ENCODE measurements around the gene SPTB.
A peak's percentile ranks its signal among the peaks of the same experiment; 100 is the strongest.
"Not testable (repeated sequence)": the region's sequence is repeated elsewhere in the genome, so short reads cannot be mapped to it uniquely, and the experiment has no call there.

The SPTB gene

GRCh38 chr14:64815257-64815656, 64.5 kb downstream of the SPTB start:
- DNase-seq, result no peak

- DNase-seq, result peak; percentile 34
Observed at GRCh38 chr14:64812412-64812811, 67.3 kb downstream of the SPTB start.

GRCh38 chr14:64811676-64812075, 68.0 kb downstream of the SPTB start:
- DNase-seq, result no peak

GRCh38 chr14:64808449-64808848, 71.3 kb downstream of the SPTB start:
- no peak for DNase-seq

- DNase-seq, result no peak
Observed at GRCh38 chr14:64807551-64807950, 72.2 kb downstream of the SPTB start.

GRCh38 chr14:64806862-64807495, 72.7 kb downstream of the SPTB start:
- DNase-seq, result no peak

GRCh38 chr14:64806202-64806861, 73.4 kb downstream of the SPTB start:
- DNase-seq, result no peak

GRCh38 chr14:64805646-64806045, 74.1 kb downstream of the SPTB start:
- not testable (repeated sequence) for DNase-seq

GRCh38 chr14:64804754-64805260, 74.9 kb downstream of the SPTB start:
- no peak for DNase-seq

GRCh38 chr14:64801800-64802199, 77.9 kb downstream of the SPTB start:
- no peak for DNase-seq

- no peak for DNase-seq
Observed at GRCh38 chr14:64801046-64801445, 78.7 kb downstream of the SPTB start.

GRCh38 chr14:64800000-64800399, 79.7 kb downstream of the SPTB start:
- peak; percentile 5 for DNase-seq

- no peak for DNase-seq
Observed at GRCh38 chr14:64799555-64799954, 80.2 kb downstream of the SPTB start.

GRCh38 chr14:64796369-64796768, 83.3 kb downstream of the SPTB start:
- no peak for DNase-seq

GRCh38 chr14:64795921-64796320, 83.8 kb downstream of the SPTB start:
- DNase-seq, result no peak

GRCh38 chr14:64795211-64795610, 84.5 kb downstream of the SPTB start:
- no peak for DNase-seq

- no peak for DNase-seq
Observed at GRCh38 chr14:64792871-64793560, 86.7 kb downstream of the SPTB start.

- no peak for DNase-seq
Observed at GRCh38 chr14:64792231-64792630, 87.5 kb downstream of the SPTB start.

GRCh38 chr14:64790478-64790877, 89.2 kb downstream of the SPTB start:
- no peak for DNase-seq

- DNase-seq, result no peak
Observed at GRCh38 chr14:64789696-64790095, 90.0 kb downstream of the SPTB start.

- no peak for DNase-seq
Observed at GRCh38 chr14:64788706-64789105, 91.0 kb downstream of the SPTB start.

GRCh38 chr14:64787619-64788018, 92.1 kb downstream of the SPTB start:
- no peak for DNase-seq

GRCh38 chr14:64786296-64787149, 93.2 kb downstream of the SPTB start:
- no peak for DNase-seq

Measured in activated CD4-positive, alpha-beta T cell treated with anti-CD3 and anti-CD28 coated beads, Interleukin-2, amount 50 U/mL, for 1 hour (primary cell).